WI38 (cell line): ENCODE data around the gene GOLIM4.

Experiments
- H3K4me3 ChIP-seq: 2 replicates; pipeline ENCODE4 v1.5.1; 2011; ENCODE audit warnings: low read depth, mild to moderate bottlenecking, control low read depth, low read length
- CTCF ChIP-seq: IDR thresholded peaks from 2 replicates; pipeline ENCODE4 v1.5.1; 2012; ENCODE audit warnings: low read depth, mild to moderate bottlenecking, control low read depth, low read length

Gene GOLIM4

GRCh38 chr3:168044049-168044448 is 51.7 kb downstream of the GOLIM4 start:
- TF ChIP-seq CTCF, result no peak

GRCh38 chr3:168040607-168041208 is 55.0 kb downstream of the GOLIM4 start:
- TF ChIP-seq CTCF, result peak; percentile 52
- H3K4me3 ChIP-seq, result no peak overlapping the region

More at GRCh38 chr3:168044049-168044448, 51.7 kb downstream of the GOLIM4 start:
- no peak overlapping the region for H3K4me3 ChIP-seq

- no peak for TF ChIP-seq CTCF
- no peak overlapping the region for H3K4me3 ChIP-seq
These were observed 58.7 kb downstream of the GOLIM4 start for GRCh38 chr3:168037020-168037419.

- H3K4me3 ChIP-seq, result no peak overlapping the region
- TF ChIP-seq CTCF, result no peak
These were observed 59.1 kb downstream of the GOLIM4 start for GRCh38 chr3:168036619-168037018.

GRCh38 chr3:168034152-168034928 is 61.4 kb downstream of the GOLIM4 start:
- TF ChIP-seq CTCF, result no peak

GRCh38 chr3:168030577-168030976 is 65.1 kb downstream of the GOLIM4 start:
- H3K4me3 ChIP-seq, result no peak overlapping the region
- TF ChIP-seq CTCF, result no peak

More at GRCh38 chr3:168034152-168034928, 61.4 kb downstream of the GOLIM4 start:
- H3K4me3 ChIP-seq, result no peak overlapping the region

GRCh38 chr3:168029705-168030104 is 66.0 kb downstream of the GOLIM4 start:
- no peak for TF ChIP-seq CTCF
- H3K4me3 ChIP-seq, result no peak overlapping the region
